Astrocyte of the spinal cord (primary cell): ENCODE results near the gene HIVEP3.

ENCODE experiments used
- DNase-seq: peaks from one replicate; pipeline ENCODE4 v3.0.0; 2011; ENCODE audit warnings: low read depth, low spot score
- H3K4me3 ChIP-seq: 2 replicates; pipeline ENCODE4 v1.5.1; 2011; ENCODE audit warnings: low read depth, mild to moderate bottlenecking, low read length, moderate library complexity
- in situ Hi-C: cut with HindIII; loops from 2 replicates; pipeline ENCODE4 v1.10.0; 2017; ENCODE audit warnings: low sequenced_read_pairs
- TF ChIP-seq, protein P1 (sequence below): IDR thresholded peaks from 2 replicates; pipeline ENCODE4 v1.5.1; 2012; ENCODE audit warnings: low read depth, mild to moderate bottlenecking, low read length, inconsistent platforms

HIVEP3 gene

GRCh38 chr1:41870076-41870562, 48.6 kb downstream of the HIVEP3 start:
- DNase-seq: peak; percentile 64
- TF ChIP-seq, protein P1, sequence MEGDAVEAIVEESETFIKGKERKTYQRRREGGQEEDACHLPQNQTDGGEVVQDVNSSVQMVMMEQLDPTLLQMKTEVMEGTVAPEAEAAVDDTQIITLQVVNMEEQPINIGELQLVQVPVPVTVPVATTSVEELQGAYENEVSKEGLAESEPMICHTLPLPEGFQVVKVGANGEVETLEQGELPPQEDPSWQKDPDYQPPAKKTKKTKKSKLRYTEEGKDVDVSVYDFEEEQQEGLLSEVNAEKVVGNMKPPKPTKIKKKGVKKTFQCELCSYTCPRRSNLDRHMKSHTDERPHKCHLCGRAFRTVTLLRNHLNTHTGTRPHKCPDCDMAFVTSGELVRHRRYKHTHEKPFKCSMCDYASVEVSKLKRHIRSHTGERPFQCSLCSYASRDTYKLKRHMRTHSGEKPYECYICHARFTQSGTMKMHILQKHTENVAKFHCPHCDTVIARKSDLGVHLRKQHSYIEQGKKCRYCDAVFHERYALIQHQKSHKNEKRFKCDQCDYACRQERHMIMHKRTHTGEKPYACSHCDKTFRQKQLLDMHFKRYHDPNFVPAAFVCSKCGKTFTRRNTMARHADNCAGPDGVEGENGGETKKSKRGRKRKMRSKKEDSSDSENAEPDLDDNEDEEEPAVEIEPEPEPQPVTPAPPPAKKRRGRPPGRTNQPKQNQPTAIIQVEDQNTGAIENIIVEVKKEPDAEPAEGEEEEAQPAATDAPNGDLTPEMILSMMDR: no peak
- in situ Hi-C loops: no loop called here
- H3K4me3 ChIP-seq: no peak overlapping the region

DNA sequence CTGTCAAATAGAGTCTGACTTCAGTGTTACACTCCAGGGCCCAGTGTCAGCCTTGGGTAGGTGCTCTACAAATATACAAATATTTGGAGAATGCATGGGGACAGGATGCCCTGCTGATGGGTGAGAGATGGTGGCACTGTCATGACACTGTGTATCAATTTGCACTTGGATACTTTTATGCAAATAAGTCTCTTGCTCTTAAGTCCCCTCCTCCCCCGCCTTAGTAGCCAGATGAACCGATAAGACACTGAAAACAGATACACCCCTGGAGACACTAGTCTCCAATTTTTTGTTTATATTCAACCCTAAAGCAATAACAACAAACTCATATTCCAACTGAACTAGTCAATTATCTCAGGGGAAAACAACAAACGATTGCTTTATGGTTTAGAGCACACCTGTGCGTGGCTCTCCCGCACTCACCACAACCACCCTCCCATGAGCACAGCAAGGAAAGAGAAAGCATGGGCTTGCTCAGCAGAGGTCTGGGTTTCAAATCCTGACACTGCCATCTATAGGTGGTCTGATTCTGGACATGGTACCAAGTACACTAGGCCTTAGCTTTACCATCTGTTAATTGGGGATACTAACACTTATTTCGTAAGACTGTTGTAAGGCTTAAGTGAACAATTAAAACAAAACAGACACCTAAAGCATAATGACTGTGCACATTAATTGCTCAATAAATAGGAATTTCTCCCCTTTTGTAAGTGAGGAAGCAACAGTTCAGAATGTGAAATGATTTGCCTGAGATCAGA, 50.3 kb downstream of the HIVEP3 start:
- no peak overlapping the region for H3K4me3 ChIP-seq
- in situ Hi-C loops: no loop called here
- TF ChIP-seq, protein P1: no peak
- DNase-seq: no peak

DNA sequence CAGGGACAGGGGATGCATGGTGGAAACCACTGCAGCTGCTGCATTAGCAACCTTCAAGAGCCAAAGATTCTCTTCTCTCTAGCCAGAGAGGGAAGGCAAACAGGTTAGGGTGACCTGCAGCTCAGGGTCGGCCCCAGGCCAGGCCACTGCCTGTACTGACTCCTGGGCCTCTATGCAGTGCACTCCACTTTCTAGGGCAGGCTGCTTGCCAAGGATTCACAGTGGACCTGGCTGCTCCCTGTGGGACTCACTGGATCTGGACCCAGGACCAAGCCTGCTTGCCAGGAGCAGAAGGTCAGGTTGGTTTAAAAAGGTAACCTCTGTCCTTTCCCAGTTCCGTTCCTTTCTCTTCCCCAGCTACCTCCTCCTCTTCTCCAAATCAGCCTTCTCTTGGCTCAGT, 52.4 kb downstream of the HIVEP3 start:
- in situ Hi-C loops: no loop called here
- TF ChIP-seq, protein P1: no peak
- no peak for DNase-seq

DNA sequence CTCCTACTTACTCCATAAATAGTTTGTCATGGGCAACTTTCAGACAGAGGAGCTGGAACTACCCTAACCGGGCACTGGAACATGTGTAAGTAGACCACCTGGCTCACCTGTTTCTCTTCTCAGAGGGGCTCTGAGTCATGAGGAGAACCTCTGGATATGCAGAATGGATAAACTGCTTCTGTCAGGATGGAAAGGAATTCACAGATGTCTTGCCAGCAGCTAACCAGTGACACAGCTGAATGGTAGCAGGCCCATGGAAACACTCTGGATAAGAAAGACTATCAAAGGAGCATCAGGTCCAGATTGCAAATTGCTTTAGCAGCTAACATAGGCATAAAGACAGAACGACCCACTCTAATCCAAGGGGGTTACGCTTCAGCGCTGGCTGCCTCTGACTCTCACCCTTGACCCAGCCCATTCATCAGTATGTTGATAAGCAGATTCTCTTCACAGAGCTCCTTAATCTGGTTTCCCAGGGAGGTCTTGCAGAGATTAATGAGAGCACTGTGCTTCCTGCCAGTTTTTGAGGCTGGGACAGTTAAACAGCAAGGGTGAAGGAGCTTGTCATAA, 54.2 kb downstream of the HIVEP3 start:
- H3K4me3 ChIP-seq: no peak overlapping the region
- no peak for DNase-seq
- in situ Hi-C loops: no loop called here
- TF ChIP-seq, protein P1: no peak

More for the DNA sequence above, 52.4 kb downstream of the HIVEP3 start:
- H3K4me3 ChIP-seq: no peak overlapping the region

DNA sequence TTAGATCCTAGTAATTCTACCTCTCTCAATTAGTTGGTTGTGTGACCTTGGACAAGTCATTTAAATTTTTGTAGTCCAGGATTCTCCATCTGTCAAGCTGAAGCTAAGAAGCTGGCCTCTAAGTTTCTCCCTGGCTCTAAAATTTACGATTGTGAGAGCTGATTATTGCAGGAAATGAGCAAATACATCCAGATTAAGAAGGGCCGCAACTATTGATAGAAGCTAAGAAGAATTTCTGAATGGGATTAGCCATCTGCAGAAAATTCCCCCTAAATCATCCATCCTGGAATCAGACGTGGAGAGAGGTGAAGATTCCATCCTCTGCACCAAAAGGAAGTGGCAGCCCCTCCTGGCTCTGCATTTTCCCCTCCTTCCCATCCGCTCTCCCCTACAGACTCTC, 55.0 kb downstream of the HIVEP3 start:
- TF ChIP-seq, protein P1: no peak
- no peak overlapping the region for H3K4me3 ChIP-seq
- in situ Hi-C loops: no loop called here
- DNase-seq: no peak

- peak; percentile 88 for DNase-seq
- H3K4me3 ChIP-seq: no peak overlapping the region
- in situ Hi-C loops: no loop called here
- TF ChIP-seq, protein P1: no peak
These were observed 56.1 kb downstream of the HIVEP3 start for GRCh38 chr1:41862384-41863221.
